ENCODE data around the gene ICA1.
"Not testable (repeated sequence)": the region's sequence is repeated elsewhere in the genome, so short reads cannot be mapped to it uniquely, and the experiment has no call there.

Gene ICA1

GRCh38 chr7:8094164-8095140 lies 167.5 kb downstream of the ICA1 start:
- DNase-seq (ENCODE audit: low read depth) = no peak

- no peak for DNase-seq (ENCODE audit: low read depth)
These were observed 169.8 kb downstream of the ICA1 start for GRCh38 chr7:8092140-8092539.

- DNase-seq (ENCODE audit: low read depth) = no peak
These were observed 172.8 kb downstream of the ICA1 start for GRCh38 chr7:8089036-8089780.

- no peak for DNase-seq (ENCODE audit: low read depth)
These were observed 175.7 kb downstream of the ICA1 start for GRCh38 chr7:8086239-8086638.

- no peak for DNase-seq (ENCODE audit: low read depth)
These were observed 176.5 kb downstream of the ICA1 start for GRCh38 chr7:8085420-8085819.

GRCh38 chr7:8084836-8085235 lies 177.1 kb downstream of the ICA1 start:
- no peak for DNase-seq (ENCODE audit: low read depth)

- no peak for DNase-seq (ENCODE audit: low read depth)
These were observed 179.2 kb downstream of the ICA1 start for GRCh38 chr7:8082762-8083161.

GRCh38 chr7:8078418-8078817 lies 183.5 kb downstream of the ICA1 start:
- DNase-seq (ENCODE audit: low read depth) = no peak

GRCh38 chr7:8070451-8071180 lies 191.4 kb downstream of the ICA1 start:
- DNase-seq (ENCODE audit: low read depth) = no peak

- no peak for DNase-seq (ENCODE audit: low read depth)
These were observed 192.9 kb downstream of the ICA1 start for GRCh38 chr7:8068892-8069686.

- DNase-seq (ENCODE audit: low read depth) = no peak
These were observed 196.6 kb downstream of the ICA1 start for GRCh38 chr7:8065356-8065813.

GRCh38 chr7:8064828-8065227 lies 197.1 kb downstream of the ICA1 start:
- no peak for DNase-seq (ENCODE audit: low read depth)

- no peak for DNase-seq (ENCODE audit: low read depth)
These were observed 198.2 kb downstream of the ICA1 start for GRCh38 chr7:8063706-8064297.

GRCh38 chr7:8063300-8063699 lies 198.7 kb downstream of the ICA1 start:
- not testable (repeated sequence) for DNase-seq (ENCODE audit: low read depth)
